ENCODE results near the gene ARHGEF2. TPM values are rescaled to one million over a fixed set of nuclear protein-coding genes. Genes with fewer than 3 reads are reported as not detected.
A peak's percentile ranks its signal among the peaks of the same experiment; 100 is the strongest.

The ARHGEF2 gene
- total and polyA plus RNA-seq, 2 of the 13 experiments (the other 11 are each of a cell fraction or from before 2014, with no cell fraction given): 16.1 to 32.1 TPM

DNA sequence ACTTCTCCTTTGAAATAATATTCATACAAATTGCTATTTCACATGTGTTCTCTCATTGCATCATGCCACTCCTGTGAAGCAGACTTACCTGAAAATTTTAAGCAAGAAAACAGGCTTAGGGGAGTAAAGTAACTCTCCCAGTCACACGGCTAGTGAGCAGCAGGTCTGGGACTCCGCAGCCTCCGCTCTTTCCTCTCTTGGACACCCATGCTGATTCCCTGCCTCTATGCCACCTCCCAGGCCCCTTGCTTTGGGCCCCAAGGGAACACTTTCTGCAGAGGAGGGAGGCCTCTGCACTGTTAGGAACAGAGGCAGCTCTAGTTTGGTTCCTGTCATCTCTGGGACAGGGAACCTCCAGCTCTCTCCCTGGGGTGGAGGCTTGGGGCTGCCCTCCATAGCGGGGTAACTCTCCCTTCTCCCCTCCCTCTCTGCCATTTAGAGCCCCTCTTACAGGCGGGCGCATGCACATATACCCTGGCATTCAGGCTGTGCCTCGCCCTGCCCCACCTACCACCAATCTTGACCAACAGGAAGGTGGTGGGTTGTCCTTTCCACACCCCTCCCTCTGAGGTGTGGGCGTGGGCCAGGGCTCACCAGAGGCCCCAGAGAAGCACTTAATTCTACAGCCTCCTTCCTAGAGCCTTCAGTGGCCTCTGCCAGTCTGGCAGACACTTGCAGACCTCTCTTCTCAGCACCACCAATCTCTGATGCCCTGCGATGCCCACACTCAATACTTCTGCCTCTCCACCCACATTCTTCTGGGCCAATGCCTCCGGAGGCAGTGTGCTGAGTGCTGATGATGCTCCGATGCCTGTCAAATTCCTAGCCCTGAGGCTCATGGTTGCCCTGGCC is 37.1 kb downstream of the ARHGEF2 start, which contains the start of gene RXFP4 (continued):
- TF ChIP-seq, protein P1, sequence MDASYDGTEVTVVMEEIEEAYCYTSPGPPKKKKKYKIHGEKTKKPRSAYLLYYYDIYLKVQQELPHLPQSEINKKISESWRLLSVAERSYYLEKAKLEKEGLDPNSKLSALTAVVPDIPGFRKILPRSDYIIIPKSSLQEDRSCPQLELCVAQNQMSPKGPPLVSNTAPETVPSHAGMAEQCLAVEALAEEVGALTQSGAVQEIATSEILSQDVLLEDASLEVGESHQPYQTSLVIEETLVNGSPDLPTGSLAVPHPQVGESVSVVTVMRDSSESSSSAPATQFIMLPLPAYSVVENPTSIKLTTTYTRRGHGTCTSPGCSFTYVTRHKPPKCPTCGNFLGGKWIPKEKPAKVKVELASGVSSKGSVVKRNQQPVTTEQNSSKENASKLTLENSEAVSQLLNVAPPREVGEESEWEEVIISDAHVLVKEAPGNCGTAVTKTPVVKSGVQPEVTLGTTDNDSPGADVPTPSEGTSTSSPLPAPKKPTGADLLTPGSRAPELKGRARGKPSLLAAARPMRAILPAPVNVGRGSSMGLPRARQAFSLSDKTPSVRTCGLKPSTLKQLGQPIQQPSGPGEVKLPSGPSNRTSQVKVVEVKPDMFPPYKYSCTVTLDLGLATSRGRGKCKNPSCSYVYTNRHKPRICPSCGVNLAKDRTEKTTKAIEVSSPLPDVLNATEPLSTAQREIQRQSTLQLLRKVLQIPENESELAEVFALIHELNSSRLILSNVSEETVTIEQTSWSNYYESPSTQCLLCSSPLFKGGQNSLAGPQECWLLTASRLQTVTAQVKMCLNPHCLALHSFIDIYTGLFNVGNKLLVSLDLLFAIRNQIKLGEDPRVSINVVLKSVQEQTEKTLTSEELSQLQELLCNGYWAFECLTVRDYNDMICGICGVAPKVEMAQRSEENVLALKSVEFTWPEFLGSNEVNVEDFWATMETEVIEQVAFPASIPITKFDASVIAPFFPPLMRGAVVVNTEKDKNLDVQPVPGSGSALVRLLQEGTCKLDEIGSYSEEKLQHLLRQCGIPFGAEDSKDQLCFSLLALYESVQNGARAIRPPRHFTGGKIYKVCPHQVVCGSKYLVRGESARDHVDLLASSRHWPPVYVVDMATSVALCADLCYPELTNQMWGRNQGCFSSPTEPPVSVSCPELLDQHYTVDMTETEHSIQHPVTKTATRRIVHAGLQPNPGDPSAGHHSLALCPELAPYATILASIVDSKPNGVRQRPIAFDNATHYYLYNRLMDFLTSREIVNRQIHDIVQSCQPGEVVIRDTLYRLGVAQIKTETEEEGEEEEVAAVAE (CRISPR knock-in tag; IDR thresholded peaks at IDR 0.05; ENCODE audit: borderline replicate concordance): 0 out of 2 replicates have a peak, but pooled peaks have one; percentile 11
- TF ChIP-seq ELF3 (CRISPR knock-in tag; IDR thresholded peaks at IDR 0.05): peak; percentile 44; the same call in 1 of the 2 replicates
- no peak for TF ChIP-seq NFRKB (IDR thresholded peaks at IDR 0.05)
- TF ChIP-seq ZNF230 (CRISPR knock-in tag; IDR thresholded peaks at IDR 0.05): 0 out of 2 replicates have a peak, but pooled peaks have one; percentile 63
- 0 out of 2 replicates have a peak, but pooled peaks have one; percentile 33 for TF ChIP-seq SALL2 (CRISPR knock-in tag; IDR thresholded peaks at IDR 0.05)
- TF ChIP-seq, protein P2, sequence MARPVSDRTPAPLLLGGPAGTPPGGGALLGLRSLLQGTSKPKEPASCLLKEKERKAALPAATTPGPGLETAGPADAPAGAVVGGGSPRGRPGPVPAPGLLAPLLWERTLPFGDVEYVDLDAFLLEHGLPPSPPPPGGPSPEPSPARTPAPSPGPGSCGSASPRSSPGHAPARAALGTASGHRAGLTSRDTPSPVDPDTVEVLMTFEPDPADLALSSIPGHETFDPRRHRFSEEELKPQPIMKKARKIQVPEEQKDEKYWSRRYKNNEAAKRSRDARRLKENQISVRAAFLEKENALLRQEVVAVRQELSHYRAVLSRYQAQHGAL (CRISPR knock-in tag; IDR thresholded peaks at IDR 0.05; ENCODE audit: not compliant biosample characterization): no peak
- peak; percentile 48; the same call in 1 of the 2 replicates for TF ChIP-seq ZNF792 (CRISPR knock-in tag; IDR thresholded peaks at IDR 0.05)
- TF ChIP-seq ZNF382 (CRISPR knock-in tag; IDR thresholded peaks at IDR 0.05; ENCODE audit: borderline replicate concordance): no peak
- no peak for TF ChIP-seq HMG20A (CRISPR knock-in tag; IDR thresholded peaks at IDR 0.05; ENCODE audit: borderline replicate concordance)
- TF ChIP-seq ZNF709 (CRISPR knock-in tag; IDR thresholded peaks at IDR 0.05): peak; percentile 43; the same call in 1 of the 2 replicates
- peak; percentile 85; the same call in 1 of the 2 replicates for TF ChIP-seq KLF9 (CRISPR knock-in tag; IDR thresholded peaks at IDR 0.05; ENCODE audit: low read depth)
- TF ChIP-seq, protein P3, sequence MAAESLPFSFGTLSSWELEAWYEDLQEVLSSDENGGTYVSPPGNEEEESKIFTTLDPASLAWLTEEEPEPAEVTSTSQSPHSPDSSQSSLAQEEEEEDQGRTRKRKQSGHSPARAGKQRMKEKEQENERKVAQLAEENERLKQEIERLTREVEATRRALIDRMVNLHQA (CRISPR knock-in tag; IDR thresholded peaks at IDR 0.05): no peak
- 0 out of 2 replicates have a peak, but pooled peaks have one; percentile 10 for TF ChIP-seq RCOR2 (CRISPR knock-in tag; IDR thresholded peaks at IDR 0.05)
- TF ChIP-seq, protein P4, sequence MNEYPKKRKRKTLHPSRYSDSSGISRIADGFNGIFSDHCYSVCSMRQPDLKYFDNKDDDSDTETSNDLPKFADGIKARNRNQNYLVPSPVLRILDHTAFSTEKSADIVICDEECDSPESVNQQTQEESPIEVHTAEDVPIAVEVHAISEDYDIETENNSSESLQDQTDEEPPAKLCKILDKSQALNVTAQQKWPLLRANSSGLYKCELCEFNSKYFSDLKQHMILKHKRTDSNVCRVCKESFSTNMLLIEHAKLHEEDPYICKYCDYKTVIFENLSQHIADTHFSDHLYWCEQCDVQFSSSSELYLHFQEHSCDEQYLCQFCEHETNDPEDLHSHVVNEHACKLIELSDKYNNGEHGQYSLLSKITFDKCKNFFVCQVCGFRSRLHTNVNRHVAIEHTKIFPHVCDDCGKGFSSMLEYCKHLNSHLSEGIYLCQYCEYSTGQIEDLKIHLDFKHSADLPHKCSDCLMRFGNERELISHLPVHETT (CRISPR knock-in tag; conservative IDR thresholded peaks at IDR 0.05): no peak
- TF ChIP-seq HNRNPH1 (optimal IDR thresholded peaks at IDR 0.05; ENCODE audit: low read depth, low read length): peak; percentile 93
- TF ChIP-seq, protein P5, sequence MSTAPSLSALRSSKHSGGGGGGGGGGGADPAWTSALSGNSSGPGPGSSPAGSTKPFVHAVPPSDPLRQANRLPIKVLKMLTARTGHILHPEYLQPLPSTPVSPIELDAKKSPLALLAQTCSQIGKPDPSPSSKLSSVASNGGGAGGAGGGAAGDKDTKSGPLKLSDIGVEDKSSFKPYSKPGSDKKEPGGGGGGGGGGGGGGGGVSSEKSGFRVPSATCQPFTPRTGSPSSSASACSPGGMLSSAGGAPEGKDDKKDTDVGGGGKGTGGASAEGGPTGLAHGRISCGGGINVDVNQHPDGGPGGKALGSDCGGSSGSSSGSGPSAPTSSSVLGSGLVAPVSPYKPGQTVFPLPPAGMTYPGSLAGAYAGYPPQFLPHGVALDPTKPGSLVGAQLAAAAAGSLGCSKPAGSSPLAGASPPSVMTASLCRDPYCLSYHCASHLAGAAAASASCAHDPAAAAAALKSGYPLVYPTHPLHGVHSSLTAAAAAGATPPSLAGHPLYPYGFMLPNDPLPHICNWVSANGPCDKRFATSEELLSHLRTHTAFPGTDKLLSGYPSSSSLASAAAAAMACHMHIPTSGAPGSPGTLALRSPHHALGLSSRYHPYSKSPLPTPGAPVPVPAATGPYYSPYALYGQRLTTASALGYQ (CRISPR knock-in tag; IDR thresholded peaks at IDR 0.05): 0 out of 2 replicates have a peak, but pooled peaks have one; percentile 21
- no peak for TF ChIP-seq CCAR2 (optimal IDR thresholded peaks at IDR 0.05; ENCODE audit: low read depth, low read length)
- 0 out of 2 replicates have a peak, but pooled peaks have one; percentile 25 for TF ChIP-seq U2AF2 (IDR thresholded peaks at IDR 0.05; ENCODE audit: low read depth, low read length)
- TF ChIP-seq ZSCAN21 (CRISPR knock-in tag; IDR thresholded peaks at IDR 0.05; ENCODE audit: borderline replicate concordance): 0 out of 2 replicates have a peak, but pooled peaks have one; percentile 54
- TF ChIP-seq, protein P6, sequence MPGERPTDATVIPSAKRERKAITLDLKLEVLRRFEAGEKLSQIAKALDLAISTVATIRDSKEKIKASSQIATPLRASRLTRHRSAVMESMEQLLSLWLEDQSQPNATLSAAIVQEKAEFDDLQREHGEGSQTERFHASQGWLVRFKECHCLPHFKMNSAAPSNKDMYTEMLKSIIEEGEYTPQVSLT (CRISPR knock-in tag; IDR thresholded peaks at IDR 0.05; ENCODE audit: borderline replicate concordance, low read depth): no peak

Measured in HepG2 (cell line).